ENCODE measurements around the gene ZFHX3.

GRCh38 chr16:72814226-72814625, 233.7 kb downstream of the ZFHX3 start:
- TF ChIP-seq POLR2A (IDR thresholded peaks at IDR 0.05) (no peak), CTCF (IDR thresholded peaks at IDR 0.05) (no peak)

All from right lobe of liver (tissue), 4 donors.